T-helper 9 cell (primary cell): ENCODE data around the gene TBX5.

Experiments
- DNase-seq: peaks from one replicate; pipeline ENCODE4 v3.0.0-alpha.2; 2020
- total RNA-seq, 2 donors: gene quantifications; one replicate each; lab custom pipeline; 2026; lab: John Stamatoyannopoulos, UW

TBX5 gene
- 0 reads per million in 2 donors for total RNA-seq

DNA sequence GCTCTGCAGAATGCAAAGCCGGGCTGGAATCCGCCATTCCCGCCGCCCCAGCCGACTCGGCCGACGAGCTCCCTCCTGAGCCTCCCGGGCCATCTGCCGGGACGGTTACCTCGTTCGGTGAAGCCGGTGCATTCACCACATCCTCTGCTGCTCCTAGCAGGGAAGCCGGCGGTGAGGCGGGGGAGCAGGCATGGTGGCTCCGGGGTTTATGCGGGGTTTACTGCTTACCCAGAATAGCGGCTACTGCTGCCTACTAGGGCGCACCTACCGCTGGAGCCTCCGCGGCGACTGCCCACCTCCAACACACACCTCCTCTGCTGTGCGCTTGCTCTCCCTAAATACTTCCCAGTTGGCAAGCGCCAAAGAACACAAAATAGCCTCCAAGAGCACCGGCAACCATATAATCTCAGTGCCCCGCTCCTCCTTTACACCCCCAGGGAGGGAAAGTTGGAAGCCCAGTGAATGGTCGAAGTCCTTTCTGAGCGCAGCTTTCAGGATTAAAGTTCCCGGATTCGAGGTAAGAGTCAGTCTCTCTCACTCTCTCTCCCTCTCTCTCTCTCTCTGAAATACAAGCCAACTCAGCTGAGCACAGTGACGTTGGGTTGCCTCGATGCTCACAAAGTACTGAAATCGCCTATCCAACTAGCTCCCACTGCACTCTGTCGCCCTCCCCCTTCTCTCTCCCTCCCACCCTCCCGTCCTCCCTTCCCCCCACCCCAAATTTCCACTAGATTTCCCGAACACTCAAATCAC lies at the start of gene TBX5:
Gene TBX5, minus strand, starts transcription at position 626 of the 753 bp plus-strand sequence. CDS start 2,246 bp downstream, outside the sequence.
- DNase-seq, result no peak

DNA sequence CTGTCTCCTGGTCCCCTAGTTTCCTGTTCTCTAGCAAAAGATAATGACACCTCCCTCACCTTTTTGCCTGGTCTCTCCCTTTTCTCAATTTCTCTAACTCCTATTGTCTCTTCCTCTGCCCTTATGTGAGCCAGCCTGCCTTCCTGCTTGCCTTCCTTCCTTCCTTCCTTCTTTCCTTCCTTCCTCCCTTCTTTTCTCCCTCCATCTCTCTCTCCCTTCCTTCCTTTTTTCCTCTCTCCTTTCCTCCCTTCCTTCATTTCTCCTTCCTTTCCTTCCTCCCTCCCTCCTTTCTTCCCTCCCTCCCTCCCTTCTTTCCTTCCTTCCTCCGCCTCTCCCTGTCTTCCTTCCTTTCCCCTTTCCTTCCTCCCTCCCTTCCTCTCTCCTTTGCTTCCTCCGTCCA lies 45.7 kb upstream of the TBX5 start:
- DNase-seq, result no peak

DNA sequence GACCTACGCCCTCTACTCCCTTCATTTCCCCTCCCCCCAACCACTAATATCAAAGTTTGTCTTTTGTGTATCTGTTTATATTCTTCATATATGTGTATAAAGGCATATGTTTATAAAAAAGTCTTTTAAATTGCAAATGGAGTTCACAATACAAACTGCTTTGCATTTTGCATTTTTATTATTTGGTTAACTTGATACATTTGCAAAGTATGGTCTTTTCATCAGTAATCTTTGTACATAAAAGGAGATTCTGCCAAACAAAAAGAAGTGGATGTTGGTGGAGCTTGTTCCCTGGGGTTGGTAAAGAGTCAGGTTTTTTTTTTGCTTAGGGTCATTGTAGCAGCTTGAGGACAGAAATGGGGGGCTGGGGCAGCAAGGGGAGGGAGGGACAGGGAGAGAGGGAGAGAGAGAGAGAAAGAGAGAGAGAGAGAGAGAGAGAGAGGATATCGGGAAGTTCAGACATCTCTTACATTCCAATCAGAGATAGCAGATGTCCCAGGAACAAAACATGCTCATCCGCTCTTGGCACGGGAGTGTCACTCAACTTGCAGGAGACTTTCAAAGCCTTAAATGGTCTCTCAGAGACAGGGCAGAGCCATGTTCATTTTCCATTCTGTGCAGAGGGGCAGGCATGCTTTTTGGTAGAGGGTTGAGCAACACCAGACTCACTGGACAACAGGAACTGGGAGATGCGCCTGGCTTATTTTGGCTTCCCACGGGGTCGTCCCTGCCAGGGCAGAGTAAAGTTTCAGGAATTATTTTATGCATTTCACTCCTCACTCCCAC lies 44.8 kb upstream of the TBX5 start:
- no peak for DNase-seq

- no peak for DNase-seq
Observed at GRCh38 chr12:114450019-114450418, 44.1 kb upstream of the TBX5 start.

DNA sequence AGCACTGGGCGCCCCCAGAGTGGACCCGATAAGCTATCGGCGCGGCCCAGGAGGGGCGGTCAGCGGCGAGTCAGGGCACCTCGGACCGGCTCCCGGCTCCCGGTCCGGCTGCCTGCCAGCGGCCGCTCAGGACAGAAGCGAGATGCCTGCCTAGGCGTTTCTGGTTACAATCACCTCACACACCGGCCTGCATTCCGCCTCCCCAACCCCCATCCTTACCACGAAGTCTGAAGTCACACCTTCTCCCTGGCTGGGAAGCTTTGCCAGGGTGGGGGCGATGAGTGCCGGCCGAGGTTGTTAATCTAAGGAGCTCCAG lies 42.6 kb upstream of the TBX5 start:
- no peak for DNase-seq

DNA sequence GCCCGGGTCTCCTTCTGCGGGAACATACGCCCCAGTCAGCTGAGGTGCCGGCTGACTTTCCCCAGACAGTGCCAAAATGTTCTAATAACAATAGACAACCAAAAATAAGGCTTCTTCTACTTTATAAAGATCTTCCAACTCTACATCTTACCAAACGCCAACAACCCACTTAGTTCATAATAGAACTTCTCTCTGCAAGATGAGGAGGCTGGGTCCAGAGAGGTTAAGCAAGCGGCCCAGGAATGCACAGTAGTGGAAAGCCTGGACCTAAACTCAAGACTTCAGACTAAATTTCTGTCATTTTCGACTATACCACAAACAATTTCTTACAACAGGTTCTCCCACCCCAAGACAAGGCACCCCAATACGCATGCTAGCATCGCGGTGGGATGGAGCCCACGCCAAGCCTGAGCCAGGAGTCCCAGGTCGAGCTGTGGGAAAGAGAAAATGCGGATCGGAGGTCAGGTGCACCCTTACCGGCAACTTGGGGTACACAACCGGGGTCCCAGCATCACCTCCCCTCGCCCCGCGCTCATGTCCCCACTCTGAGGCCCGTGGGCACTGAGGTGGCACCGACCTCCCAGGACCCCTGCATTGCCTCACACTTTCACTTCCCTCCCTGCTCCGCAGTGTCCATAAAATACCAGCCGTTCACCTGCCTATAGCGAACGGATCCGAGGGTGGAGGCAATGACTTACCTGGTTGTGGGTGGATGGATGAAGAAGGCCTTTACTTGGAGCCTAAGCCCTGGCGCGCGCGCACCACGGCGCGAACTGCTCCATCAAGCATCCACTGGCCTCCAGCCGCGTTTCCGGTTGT lies 42.1 kb upstream of the TBX5 start:
- DNase-seq, result no peak

DNA sequence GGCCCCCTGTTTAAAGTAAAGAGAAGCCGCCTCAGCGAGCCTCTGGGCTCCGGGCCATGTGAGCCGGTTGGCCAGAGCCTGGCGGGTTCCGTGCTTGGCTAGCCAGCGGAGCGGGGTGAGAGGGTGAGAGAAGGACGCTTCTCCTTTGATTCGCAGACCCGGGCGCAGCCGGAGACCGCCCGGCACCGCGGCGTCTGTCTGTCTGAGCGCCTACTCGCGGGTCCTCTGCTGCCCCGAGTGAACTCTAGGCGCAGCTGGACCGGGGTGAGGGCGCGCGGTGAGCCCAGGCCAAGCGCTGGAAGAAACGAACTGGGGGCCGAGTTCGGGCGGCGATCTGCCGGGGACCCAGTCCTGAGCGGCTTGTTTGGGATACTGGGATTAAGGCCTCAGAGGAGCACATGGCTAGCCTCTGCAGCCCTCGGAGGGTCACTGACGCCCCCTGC lies 41.4 kb upstream of the TBX5 start:
- DNase-seq, result no peak

- DNase-seq, result no peak
Observed at GRCh38 chr12:114445401-114446323, 39.7 kb upstream of the TBX5 start.

GRCh38 chr12:114444422-114445279 lies 38.7 kb upstream of the TBX5 start:
- no peak for DNase-seq

DNA sequence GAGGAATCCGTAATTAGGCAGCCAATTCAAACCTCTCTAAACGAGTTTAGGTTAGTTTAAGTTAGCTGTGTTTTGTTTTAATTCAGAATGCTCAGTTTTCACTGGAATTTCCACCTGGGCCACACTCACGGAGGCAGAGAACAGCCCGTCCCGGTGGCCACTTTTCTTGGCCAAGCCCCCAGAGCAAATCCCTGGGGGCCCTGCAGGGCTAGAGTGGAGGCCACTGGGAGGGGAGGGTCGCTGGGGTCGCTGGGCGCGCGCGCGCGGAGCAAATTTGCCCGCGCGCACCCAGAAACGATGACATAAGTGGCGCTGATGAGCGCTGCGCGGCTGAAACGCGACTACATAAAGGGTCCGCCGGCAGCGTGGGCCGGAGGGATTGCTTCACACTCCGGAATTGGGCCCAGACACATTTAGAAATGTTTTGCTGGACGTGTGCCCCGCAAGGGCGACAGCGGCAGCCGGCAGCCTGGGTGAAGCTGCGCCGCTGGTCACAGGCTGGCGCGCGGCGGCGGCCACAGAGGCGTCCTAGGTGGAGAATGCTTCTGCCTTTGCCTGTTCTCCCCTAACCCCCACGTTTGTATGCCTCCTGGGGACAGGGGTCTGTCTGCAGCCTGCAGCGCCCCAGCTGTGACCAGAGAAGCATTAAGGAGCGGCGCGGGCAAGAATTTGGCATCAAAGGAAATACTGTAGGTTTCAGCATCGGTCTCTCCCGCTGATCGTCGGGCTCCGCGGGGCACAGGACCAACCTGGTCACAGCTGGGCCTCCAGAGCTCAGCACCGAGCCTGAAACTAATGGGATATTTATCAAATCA lies 37.9 kb upstream of the TBX5 start:
- DNase-seq, result no peak

- DNase-seq, result no peak
Observed at GRCh38 chr12:114442578-114442977, 36.6 kb upstream of the TBX5 start.

GRCh38 chr12:114441545-114441944 lies 35.6 kb upstream of the TBX5 start:
- no peak for DNase-seq

- DNase-seq, result no peak
Observed at GRCh38 chr12:114441039-114441383, 35.1 kb upstream of the TBX5 start.

DNA sequence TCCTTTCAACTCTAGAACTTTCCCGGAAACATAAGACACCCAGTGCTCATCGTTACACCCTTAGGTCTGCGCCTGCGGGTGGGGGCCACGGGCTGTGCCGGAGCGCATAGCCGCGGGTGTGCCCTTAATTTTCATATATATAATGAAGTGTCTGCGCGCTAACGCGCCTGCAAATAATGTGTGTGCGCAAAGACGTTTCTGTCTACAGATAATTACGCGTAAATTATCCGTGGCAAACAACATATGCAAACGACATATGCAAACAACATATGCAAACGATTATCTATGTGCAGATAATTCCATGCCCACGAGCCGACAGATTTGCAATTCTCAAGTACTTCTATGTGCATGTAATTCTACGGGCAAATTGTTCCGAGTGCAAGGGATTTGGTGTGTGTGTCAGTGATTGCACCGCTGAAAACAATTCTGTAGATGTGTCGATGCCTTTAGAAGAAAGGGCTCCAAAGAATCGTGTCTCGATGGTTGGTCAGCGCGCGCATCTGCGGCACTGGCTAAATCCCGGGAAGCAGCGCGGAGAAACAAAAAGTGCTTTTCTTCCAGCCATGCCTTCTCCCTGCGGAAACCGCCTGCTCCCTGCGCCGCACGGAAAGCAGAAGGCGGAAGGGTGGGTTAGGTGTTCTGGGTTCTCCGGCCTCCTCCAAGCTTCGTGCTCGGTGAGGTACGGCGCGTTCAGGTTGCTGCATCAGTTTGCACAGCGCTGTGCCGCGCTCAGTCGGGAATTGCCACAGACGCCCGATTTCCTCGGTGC lies 34.5 kb upstream of the TBX5 start:
- DNase-seq, result no peak

DNA sequence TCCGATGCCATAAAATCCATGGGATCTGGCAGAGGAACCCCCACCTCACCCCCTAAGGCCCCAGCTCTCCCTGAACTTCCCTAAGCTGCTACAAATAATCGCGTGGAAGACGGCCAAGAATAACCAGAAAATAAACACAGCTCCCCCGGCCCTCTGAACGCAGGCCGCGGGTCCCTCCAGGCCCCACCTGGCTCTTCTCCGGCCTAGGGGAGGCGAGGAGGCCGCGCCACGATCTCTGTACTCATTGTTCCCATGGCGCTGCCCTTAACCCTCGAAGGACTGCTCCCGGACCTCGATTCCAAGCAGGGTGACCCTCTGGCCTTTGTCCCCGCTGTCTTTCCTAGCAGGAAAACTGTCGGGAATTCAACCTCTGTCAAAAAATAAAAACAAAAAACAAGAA lies 33.9 kb upstream of the TBX5 start:
- no peak for DNase-seq

DNA sequence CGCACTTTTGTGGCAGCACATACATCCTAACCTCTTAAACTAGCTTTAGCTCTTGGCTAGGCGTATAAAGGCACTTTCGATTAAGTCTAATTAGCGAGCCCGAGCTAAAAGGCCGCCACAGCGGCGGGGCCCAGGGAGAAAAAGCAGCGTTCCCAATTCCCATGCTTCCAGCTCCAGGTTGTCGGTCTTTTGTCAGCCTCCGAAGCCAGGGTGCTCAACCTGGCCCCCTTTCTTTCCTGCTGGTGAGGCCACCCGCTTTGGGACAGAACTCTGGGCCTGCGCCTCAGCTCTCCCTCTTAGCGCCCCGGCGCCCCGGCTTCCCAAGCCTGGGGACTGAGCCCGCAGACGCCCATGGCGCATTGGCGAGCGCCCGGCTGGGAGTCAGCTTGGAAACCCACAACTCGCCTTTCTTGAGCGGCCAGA lies 33.3 kb upstream of the TBX5 start:
- no peak for DNase-seq

DNA sequence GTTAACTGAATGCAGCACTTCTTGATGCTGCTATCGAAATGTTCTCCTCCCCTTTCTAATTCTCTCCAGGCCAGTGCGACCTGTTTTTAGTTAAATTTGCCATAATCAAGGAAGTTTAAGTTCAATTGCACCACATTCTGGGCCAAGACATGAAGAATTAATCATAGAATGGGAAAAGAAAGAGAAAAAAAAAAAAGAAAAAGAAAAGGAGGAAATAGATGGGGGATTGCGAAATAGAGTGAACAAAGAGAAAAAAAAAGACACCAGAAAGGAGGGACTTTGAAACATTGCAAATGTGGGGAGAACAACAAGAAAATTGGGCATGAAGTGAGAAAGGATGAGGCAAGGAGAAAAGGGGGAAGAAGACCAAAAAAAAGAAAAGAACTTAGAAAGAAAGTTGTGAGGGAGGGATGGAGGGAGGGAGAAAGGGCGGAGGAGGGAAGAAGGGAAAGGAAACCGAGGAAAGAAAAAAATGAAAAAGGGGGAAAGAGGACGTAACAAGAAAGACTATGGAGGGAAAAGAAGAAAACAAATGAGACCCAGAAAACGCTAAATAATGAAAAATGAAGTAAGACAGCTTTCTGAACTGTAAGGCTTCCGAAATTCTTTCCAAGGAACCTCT lies 32.8 kb upstream of the TBX5 start:
- DNase-seq, result no peak

DNA sequence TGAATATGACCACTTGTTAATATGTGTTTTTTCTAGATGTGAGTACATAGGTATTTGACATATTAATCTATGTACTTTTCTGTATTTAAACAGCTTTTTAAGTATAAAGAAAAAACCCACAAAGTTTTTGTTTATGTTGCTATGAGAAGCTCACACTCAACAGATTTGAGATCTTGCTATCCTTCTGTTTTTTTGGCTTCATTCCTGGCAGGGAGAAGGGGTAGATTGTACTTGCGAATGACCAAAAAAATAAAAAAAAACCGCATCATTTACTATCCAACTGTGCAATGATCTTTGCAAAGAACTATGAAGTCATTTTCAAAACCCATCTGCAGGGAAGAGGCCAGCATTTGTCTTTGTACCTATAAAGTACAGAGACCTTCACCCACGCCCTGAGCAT lies 28.4 kb upstream of the TBX5 start:
- DNase-seq, result no peak

DNA sequence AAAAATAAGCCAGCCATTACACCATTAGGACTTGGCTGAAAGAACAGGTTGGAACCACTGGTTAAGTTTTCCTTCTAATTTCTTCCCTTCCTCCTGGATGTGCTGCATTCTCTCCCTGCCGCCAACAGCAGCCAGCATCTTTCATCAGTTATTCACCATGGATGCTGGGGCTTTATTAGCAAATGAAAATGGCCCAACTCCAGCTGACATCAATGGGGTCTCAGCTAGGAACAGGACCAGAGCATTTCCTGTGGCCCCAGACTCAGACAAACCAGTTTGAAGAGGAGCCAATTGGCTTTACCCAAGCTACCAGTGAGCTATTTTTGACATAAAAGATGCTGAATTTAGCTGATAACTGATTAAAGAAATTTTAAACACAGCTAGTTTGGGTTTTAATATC lies 26.0 kb upstream of the TBX5 start:
- DNase-seq, result no peak
